SU-DHL-6 (cell line): ENCODE results near the gene ALG9.

Experiments used
- EZH2phosphoT487 ChIP-seq: fragments of 200-600 bp; sonication (generic), shearing (Covaris generic); conservative IDR thresholded peaks from 2 replicates; pipeline ENCODE4 v1.6.1; 2018; ENCODE audit warnings: mild to moderate bottlenecking, antibody characterized with exemption, low read length, moderate library complexity, mixed read lengths
- TF ChIP-seq, protein P1 (sequence below): fragments of 200-600 bp; sonication (generic); IDR thresholded peaks from one replicate; pipeline ENCODE4 v1.5.1; 2017; ENCODE audit warnings: antibody characterized with exemption, mild to moderate bottlenecking, low read length, moderate library complexity; ENCODE audit not compliant: insufficient read depth, poor library complexity, severe bottlenecking

DNA sequence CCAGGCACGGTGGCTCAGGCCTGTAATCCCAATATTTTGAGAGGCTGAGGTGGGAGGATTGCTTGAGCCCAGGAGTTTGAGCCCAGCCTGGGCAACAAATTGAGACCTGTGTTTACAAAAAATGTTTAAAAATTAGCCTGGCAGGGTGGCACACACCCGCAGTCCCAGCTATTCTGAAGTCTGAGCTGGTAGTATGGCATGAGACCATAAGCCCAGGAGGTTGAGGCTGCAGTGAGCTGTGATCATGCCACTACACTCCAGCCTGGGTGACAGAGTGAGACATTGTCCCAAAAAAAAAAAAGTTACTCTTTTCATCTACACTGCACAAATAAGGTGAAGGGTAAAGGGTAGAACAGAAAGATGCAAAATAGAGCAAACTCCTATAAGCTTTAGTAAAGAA, 82.9 kb downstream of the ALG9 start:
- TF ChIP-seq, protein P1, sequence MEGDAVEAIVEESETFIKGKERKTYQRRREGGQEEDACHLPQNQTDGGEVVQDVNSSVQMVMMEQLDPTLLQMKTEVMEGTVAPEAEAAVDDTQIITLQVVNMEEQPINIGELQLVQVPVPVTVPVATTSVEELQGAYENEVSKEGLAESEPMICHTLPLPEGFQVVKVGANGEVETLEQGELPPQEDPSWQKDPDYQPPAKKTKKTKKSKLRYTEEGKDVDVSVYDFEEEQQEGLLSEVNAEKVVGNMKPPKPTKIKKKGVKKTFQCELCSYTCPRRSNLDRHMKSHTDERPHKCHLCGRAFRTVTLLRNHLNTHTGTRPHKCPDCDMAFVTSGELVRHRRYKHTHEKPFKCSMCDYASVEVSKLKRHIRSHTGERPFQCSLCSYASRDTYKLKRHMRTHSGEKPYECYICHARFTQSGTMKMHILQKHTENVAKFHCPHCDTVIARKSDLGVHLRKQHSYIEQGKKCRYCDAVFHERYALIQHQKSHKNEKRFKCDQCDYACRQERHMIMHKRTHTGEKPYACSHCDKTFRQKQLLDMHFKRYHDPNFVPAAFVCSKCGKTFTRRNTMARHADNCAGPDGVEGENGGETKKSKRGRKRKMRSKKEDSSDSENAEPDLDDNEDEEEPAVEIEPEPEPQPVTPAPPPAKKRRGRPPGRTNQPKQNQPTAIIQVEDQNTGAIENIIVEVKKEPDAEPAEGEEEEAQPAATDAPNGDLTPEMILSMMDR = no peak
- TF ChIP-seq EZH2phosphoT487 = no peak
